NCI-H774 (cell line): ENCODE results near the gene AXIN2.
"Not testable (repeated sequence)": the region's sequence is repeated elsewhere in the genome, so short reads cannot be mapped to it uniquely, and the experiment has no call there.

Source experiments
- DNase-seq: peaks from one replicate; lab custom pipeline; 2025; lab: John Stamatoyannopoulos, UW

The AXIN2 gene

DNA sequence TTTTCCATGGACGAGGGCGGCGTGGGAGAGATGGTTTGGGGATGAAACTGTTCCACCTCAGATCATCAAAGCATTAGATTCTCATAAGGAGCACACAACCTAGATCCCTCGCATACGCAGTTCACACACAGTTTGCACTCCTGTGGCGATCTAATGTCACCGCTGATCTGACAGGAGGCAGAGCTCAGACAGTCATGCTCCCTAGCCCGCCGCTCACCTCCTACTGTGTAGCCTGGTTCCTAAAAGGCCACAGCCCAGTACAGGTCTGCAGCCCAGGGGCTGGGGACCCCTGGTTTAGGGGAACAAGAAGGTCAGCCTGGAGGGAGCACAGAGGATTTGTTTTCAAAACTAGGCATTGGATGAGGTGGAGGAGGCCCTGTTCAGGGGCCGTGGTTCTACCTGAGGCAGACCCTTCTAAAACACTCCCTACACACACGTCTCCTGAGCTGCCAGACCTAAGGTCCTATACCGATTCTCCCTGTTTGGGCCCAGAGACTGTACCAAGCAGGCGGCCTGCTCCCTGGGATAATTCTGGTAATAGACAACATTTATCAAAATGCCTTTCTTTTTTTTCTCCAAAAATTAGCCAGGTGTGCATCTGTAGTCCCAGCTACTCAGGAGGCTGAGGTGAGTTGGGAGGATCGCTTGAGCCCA lies 38.6 kb downstream of the AXIN2 start:
- DNase-seq = no peak

GRCh38 chr17:65519462-65519861 lies 42.0 kb downstream of the AXIN2 start:
- no peak for DNase-seq

DNA sequence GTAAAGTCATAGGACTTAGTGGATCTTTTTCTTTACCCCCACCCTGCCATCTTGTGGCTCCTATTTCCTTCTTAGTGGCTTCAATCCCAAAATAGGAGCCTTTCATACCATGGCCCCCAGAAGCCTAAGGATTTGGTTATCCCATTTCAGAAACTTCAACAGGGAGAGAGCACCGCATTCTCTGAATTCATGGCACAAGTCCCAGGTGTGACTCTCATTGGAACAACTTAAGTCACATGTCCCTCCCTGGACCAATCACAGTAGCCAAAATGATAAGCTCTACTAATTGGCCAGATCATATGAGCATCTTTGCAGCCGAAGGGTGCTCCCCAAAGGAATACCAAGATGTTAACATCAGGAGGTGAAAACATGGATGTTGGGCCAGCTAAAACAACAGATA lies 43.2 kb downstream of the AXIN2 start:
- DNase-seq = no peak

DNA sequence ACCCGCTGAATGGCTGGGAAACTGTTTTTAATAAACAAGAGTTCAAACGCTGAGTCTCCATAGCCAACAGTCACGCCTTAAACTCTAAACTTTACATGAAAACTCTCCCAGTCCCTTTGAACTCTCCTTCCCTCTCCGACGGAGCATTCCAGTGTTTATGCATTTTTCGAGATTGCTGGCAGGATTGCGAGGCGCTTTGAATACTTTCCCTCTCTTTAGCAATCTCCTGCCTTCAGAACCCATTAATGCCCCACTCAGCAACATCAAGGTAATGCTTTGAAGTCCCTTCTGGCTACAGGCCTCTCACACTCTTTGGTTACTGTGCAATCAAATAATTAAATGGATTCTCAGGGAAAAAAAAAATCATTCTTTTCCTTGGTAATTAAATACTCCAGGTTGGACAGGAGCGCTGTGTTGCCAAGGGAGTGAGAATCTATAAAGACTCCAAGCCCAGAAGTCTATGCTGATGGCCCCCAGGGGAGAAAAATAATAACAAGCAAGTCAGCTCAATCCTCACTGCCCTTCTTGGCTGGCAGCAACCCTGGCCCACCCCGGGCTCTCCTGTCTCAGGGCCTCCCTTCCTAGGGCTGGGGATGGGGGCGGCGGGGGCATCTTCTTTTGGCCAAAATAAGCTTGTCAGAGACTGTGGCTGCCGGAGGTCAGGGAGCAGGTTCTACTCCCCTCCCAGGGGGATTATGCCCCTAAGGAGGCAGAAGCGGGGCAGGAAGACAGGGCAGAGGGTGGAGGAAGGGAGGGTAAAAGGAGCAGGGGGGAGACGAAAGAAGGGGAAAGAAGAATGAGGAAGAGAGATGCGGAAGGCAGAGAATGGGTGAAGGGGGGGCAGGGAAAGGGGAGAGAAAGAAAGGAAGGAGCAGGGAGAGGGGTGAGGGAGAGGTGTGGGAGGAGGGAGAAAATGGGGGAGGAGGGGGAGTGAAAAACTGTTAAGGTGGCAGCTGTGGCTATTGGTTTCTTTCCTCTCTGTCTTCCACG lies 45.2 kb downstream of the AXIN2 start:
- no peak for DNase-seq

- DNase-seq = no peak
Observed at GRCh38 chr17:65515512-65515911, 45.9 kb downstream of the AXIN2 start.

DNA sequence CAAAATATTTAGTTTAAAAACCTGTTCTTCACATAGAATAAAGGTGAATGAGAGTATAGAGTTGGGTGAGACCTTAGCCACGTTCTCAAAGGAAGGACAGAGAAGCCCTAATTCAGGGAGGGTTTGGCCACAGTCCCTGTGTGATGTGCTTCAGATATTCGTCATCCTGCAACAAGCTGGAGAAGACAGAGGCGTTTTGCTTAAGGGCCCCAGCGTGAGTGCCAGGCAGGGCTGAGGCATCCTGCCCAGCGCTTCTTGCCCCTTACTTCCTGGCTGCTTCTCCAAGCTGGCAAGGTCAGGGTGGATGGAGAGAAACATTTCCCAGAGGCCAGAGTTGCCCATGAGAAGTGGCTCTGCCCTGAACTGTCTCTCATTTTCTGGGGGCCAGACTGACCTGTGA lies 46.9 kb downstream of the AXIN2 start:
- no peak for DNase-seq

DNA sequence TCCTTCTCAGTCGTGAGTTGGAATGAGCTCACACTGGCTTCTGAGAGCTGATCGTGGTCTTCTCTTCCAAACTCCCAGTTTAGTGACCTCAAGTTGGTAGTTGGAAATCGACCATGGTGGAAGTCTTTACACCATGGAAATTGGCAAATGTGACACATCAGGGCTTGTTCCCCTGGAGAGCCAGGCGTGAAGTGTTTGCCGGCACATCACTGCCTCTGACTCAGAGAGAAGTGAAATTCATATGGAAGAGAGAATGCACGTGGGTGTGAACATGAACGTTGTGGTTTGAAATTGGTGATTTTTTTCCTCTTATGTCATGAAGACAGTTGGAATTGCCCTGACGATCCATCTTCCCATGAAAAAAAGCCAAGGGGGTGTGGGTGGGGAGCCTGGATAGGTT lies 47.4 kb downstream of the AXIN2 start:
- no peak for DNase-seq

GRCh38 chr17:65511316-65511715 lies 50.1 kb downstream of the AXIN2 start:
- DNase-seq = no peak

- DNase-seq = no peak
Observed at GRCh38 chr17:65509032-65509431, 52.4 kb downstream of the AXIN2 start.

DNA sequence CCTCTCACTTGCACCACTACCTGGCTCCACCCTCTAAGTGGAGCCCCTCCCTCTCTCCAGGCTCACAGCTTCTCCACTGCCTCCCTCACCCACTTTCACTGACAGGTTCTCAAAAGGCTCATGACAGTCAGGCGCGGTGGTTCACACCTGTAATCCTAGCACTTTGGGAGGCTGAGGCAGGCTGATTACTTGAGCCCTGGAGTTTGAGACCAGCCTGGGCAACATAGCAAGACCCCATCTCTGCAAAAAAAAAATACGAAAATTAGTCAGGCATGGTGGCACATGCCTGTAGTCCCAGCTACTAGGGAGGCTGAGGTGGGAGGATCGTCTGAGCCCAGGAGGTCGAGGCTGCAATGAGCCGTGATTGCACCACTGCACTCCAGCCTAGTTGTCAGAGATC lies 56.8 kb downstream of the AXIN2 start:
- not testable (repeated sequence) for DNase-seq

GRCh38 chr17:65504141-65504540 lies 57.3 kb downstream of the AXIN2 start:
- DNase-seq = no peak

- no peak for DNase-seq
Observed at GRCh38 chr17:65503557-65503956, 57.9 kb downstream of the AXIN2 start.

DNA sequence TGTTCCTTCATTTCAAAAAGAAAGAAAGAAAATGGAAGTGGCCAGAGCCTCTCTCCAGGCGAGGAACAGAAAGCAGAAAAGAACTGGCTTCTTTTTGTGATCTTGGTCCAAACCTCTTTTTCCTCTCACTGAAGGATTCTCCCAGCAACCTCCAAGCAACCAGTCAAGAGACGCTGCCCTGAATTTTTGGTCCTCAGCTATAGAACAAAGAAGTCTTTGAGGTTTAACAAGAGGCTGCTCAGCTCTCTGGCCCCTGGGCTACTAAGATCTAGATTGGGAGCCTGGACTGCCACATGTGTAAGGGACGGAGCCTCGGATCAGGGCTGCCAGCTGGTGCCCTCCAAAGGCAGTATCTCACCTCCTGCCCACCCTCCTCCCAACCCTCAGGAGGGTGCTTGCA lies 62.6 kb downstream of the AXIN2 start:
- DNase-seq = no peak

DNA sequence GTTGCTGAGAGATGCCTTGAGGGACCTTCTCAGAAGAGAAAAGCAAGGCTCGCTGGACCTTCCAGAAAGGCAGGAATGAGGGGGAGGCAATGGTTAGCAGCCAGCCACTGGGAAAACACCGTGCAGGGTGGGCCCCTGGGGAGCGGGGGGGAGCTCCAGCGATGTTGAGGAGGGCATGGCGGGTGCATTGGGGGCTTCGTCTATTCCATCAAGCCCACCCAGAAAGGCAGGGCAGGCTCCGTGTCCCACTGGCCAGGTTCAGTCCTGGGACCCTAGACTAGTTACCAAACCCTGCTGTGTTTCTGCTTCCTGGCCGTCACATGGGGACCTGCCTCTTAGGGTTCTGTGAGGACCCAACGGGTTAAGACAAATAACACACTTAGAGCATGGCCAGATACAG lies 64.6 kb downstream of the AXIN2 start:
- DNase-seq = no peak

- DNase-seq = no peak
Observed at GRCh38 chr17:65495122-65496055, 66.1 kb downstream of the AXIN2 start.

- DNase-seq = no peak
Observed at GRCh38 chr17:65489413-65490155, 71.9 kb downstream of the AXIN2 start.

DNA sequence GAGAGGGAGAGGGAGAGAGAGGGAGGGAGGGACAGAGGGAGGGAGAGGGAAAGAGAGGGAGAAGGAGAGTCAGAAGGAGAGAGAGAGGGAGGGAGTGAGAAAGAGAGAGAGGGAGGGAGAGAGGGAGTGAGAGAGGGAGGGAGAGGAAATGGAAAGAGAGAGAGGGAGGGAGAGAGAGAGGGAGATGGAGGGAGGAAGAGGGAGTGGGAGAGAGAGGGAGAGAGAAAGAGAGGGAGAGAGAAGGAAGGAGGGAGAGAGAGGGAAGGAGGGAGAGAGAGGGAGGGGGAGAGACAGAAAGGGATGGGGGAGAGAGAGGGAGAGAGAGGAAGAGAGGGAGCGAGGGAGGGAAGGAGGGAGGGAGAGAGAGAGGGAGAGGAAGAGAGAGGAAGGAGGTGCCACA lies 72.8 kb downstream of the AXIN2 start:
- no peak for DNase-seq

DNA sequence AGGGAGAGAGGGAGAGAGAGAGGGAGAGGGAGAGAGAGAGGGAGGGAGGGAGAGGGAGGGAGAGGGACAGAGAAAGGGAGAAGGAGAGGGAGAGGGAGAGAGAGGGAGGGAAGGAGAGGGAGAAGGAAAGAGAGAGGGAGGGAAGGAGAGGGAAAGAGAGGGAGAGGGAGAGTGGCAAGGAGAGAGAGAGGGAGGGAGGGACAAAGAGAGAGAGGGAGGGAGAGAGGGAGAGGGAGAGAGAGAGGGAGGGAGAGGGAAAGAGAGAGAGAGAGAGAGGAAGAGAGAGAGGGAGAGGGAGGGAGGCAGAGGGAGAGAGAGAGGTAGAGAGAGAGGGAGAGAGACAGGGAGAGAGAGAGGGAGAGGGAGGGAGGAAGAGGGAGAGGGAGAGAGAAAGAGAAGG lies 73.5 kb downstream of the AXIN2 start:
- DNase-seq = no peak

- DNase-seq = no peak
Observed at GRCh38 chr17:65487161-65487560, 74.3 kb downstream of the AXIN2 start.

DNA sequence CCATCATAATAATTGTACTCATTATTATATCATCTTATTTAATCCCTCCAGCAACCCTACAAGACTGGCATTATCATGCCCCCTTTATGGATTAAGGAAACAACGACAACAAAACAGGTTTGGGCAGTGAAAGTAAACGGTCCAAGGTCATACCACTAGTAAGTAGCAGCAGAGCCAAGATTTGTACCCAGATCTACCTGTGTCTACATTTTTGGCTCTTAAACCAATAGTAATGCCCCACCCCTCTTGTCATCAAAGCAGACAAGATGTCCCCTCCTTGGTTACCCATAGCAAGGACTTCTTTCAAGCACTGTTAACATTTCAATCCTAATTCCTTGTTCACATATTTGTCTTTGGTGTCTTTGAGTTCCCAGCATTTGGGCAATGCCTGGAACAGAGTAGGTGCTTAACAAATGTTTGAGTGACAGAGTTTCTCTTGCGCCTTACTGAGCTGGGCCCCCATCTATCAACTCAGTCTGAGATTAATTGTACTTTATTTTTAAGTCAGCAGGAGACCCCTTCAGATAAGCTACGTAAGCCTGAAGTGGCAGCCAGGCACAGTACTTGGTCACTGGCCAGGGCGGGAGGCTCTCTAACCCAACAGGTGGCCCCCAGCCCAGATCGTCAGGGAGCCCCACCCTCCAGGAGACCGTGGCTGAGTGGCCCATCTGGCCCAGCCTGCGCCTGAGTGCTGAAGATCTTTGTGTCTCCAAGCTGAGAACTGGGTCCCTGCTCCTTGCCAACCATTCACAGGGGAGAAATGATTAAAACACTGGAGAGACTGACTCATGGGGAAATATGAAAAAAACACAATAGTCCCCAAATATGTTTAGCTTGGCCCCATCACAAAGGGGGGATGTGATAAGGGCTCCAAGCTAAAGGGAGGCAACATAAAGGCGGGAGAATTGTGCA lies 75.8 kb downstream of the AXIN2 start:
- no peak for DNase-seq
